GM21381 (cell line): Measurements from ENCODE around the gene TMEM88.
"Not testable (repeated sequence)": the region's sequence is repeated elsewhere in the genome, so short reads cannot be mapped to it uniquely, and the experiment has no call there.

Experiments
- ATAC-seq: cut with Tn5 transposase; IDR thresholded peaks from one replicate; pipeline ENCODE4 v1.9.1; 2021; ENCODE audit warnings: mild to moderate bottlenecking, moderate library complexity; ENCODE audit not compliant: unreplicated experiment

The TMEM88 gene

GRCh38 chr17:7854851-7855659 lies at the start of gene TMEM88:
TMEM88 (plus strand) TSS chr17:7855066; CDS start chr17:7855075, 9 bp downstream.
- no peak for ATAC-seq

- ATAC-seq, result no peak
These were observed 48.3 kb upstream of the TMEM88 start for GRCh38 chr17:7806587-7806986.

GRCh38 chr17:7807206-7807605 lies 47.7 kb upstream of the TMEM88 start:
- no peak for ATAC-seq

- no peak for ATAC-seq
These were observed 45.6 kb upstream of the TMEM88 start for GRCh38 chr17:7809086-7809790.

- not testable (repeated sequence) for ATAC-seq
These were observed 45.0 kb upstream of the TMEM88 start for GRCh38 chr17:7809791-7810343.

GRCh38 chr17:7811251-7811650 lies 43.6 kb upstream of the TMEM88 start:
- ATAC-seq, result no peak

GRCh38 chr17:7814969-7815368 lies 39.9 kb upstream of the TMEM88 start:
- ATAC-seq, result no peak

- ATAC-seq, result no peak
These were observed 37.8 kb upstream of the TMEM88 start for GRCh38 chr17:7816926-7817642.

- no peak for ATAC-seq
These were observed 37.3 kb upstream of the TMEM88 start for GRCh38 chr17:7817643-7817964.

GRCh38 chr17:7818026-7818425 lies 36.8 kb upstream of the TMEM88 start:
- no peak for ATAC-seq

- ATAC-seq, result no peak
These were observed 35.9 kb upstream of the TMEM88 start for GRCh38 chr17:7818746-7819645.

GRCh38 chr17:7820231-7820630 lies 34.6 kb upstream of the TMEM88 start:
- no peak for ATAC-seq

- no peak for ATAC-seq
These were observed 32.7 kb upstream of the TMEM88 start for GRCh38 chr17:7822126-7822525.

- ATAC-seq, result no peak
These were observed 31.3 kb upstream of the TMEM88 start for GRCh38 chr17:7823581-7824001.

GRCh38 chr17:7824021-7824924 lies 30.6 kb upstream of the TMEM88 start:
- ATAC-seq, result no peak

- no peak for ATAC-seq
These were observed 29.5 kb upstream of the TMEM88 start for GRCh38 chr17:7825206-7825990.

GRCh38 chr17:7830616-7831015 lies 24.2 kb upstream of the TMEM88 start:
- no peak for ATAC-seq

GRCh38 chr17:7831233-7831632 lies 23.6 kb upstream of the TMEM88 start:
- ATAC-seq, result no peak

- no peak for ATAC-seq
These were observed 22.4 kb upstream of the TMEM88 start for GRCh38 chr17:7832431-7832830.
